CD8-positive, alpha-beta memory T cell (primary cell): ENCODE data around the gene LRRC71. TPM values are rescaled to one million over a fixed set of nuclear protein-coding genes. Genes with fewer than 3 reads are reported as not detected.
"Not testable (repeated sequence)": the region's sequence is repeated elsewhere in the genome, so short reads cannot be mapped to it uniquely, and the experiment has no call there.

Experiments
- CTCF ChIA-PET: fragments of 350-600 bp; sonication (Branson Sonifier 250); formaldehyde crosslinking; loops from one replicate; lab custom pipeline; 2021; ENCODE audit warnings: antibody characterized with exemption; lab: Charles Lee
- POLR2A ChIA-PET: fragments of 350-600 bp; sonication (Branson Sonifier 250); formaldehyde crosslinking; loops from one replicate; lab custom pipeline; 2021; ENCODE audit warnings: antibody characterized with exemption; lab: Charles Lee
- DNase-seq, 5 donors: peaks; one replicate each; pipeline versions ENCODE4 v3.0.0 to v3.0.0-alpha.2; 2020 to 2022; ENCODE audit warnings: mixed read lengths in 1 of 5
- H3K27ac ChIP-seq: one replicate; pipeline ENCODE4 v1.7.0; 2013; ENCODE audit warnings: low read depth, mild to moderate bottlenecking, low read length, moderate library complexity
- H3K27me3 ChIP-seq: 2 replicates; pipeline ENCODE4 v1.7.0; 2013; ENCODE audit warnings: low read length, mild to moderate bottlenecking; ENCODE audit not compliant: insufficient read depth, poor library complexity, severe bottlenecking
- H3K36me3 ChIP-seq: 2 replicates; pipeline ENCODE4 v1.7.0; 2013; ENCODE audit warnings: mild to moderate bottlenecking, low read length, moderate library complexity; ENCODE audit not compliant: insufficient read depth
- H3K4me1 ChIP-seq: 2 replicates; pipeline ENCODE4 v1.7.0; 2013; ENCODE audit warnings: mild to moderate bottlenecking, low read length, moderate library complexity; ENCODE audit not compliant: insufficient read depth
- H3K4me3 ChIP-seq: 2 replicates; pipeline ENCODE4 v1.7.0; 2013; ENCODE audit warnings: mild to moderate bottlenecking, low read length
- H3K9me3 ChIP-seq: 2 replicates; pipeline ENCODE4 v1.7.0; 2013; ENCODE audit warnings: mild to moderate bottlenecking, low read length
- H3K27ac Mint-ChIP-seq, 8 donors: one replicate each; pipeline ENCODE4 v1.8.0; 2020 to 2021; ENCODE audit warnings: mixed read lengths in 8 of 8, mild to moderate bottlenecking in 6 of 8, inconsistent platforms in 3 of 8, moderate library complexity in 3 of 8
- H3K27me3 Mint-ChIP-seq, 2 donors: one replicate each; pipeline ENCODE4 v1.8.0; 2020 to 2021; ENCODE audit warnings: mixed read lengths in 2 of 2, mild to moderate bottlenecking in 1 of 2, moderate library complexity in 1 of 2
- H3K36me3 Mint-ChIP-seq, 3 donors: one replicate each; pipeline ENCODE4 v1.8.0; 2020 to 2021; ENCODE audit warnings: mixed read lengths in 3 of 3, inconsistent platforms in 1 of 3, mild to moderate bottlenecking in 1 of 3
- H3K4me1 Mint-ChIP-seq, 3 donors: one replicate each; pipeline ENCODE4 v1.8.0; 2020 to 2021; ENCODE audit warnings: mixed read lengths in 3 of 3, inconsistent platforms in 1 of 3, mild to moderate bottlenecking in 1 of 3
- H3K4me3 Mint-ChIP-seq, 7 donors: one replicate each; pipeline ENCODE4 v1.8.0; 2020 to 2021; ENCODE audit warnings: mixed read lengths in 7 of 7, mild to moderate bottlenecking in 6 of 7, moderate library complexity in 4 of 7, inconsistent platforms in 2 of 7
- H3K9me3 Mint-ChIP-seq, 5 donors: one replicate each; pipeline ENCODE4 v1.8.0; 2020 to 2022; ENCODE audit warnings: mixed read lengths in 5 of 5, mild to moderate bottlenecking in 3 of 5, moderate library complexity in 2 of 5, inconsistent platforms in 1 of 5
- polyA plus RNA-seq: library from polyadenylated mRNA; unstranded; fragments of 300-500 nt; fragmentation: Illumina TruSeq; gene quantifications from one replicate; pipeline ENCODE4 v1.2.3, GENCODE V29; 2021
- total RNA-seq, 2 experiments: library from RNA; stranded (reverse); gene quantifications; one replicate each; pipeline ENCODE4 v1.2.3, GENCODE V29; 2021

LRRC71 gene
- total and polyA plus RNA-seq, 3 experiments from 2014 or later: not detected

DNA sequence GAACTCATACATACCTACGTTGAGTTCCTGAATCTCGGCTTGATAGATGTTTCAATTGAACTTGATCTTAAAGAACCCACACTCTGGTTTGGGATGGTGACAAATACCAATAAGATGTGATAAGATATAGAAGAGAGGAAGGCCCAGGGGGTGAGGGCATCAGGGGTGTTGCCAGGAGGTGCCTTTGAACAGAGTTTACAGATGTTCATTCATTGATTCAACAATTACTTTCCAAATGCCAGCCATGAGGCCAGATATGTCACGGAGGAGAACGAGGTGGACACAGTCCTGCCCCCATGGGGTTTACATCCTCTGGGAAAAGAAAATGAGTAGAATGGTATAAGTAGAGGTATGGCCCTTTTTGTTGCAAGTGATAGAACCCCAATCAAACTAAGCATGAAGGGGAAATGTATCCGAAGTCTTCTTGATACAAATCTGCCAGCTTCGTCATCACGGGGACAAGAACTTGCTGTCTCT, 659 bp downstream of the LRRC71 start:
- CTCF ChIA-PET: interaction anchor here (0.7 kb wide), 1 partner anchor 70 kb away, joined by 5 read pairs; no protein-coding TSS in a partner anchor
- Histone ChIP-seq H3K27ac (no peak overlapping the region), H3K4me3 (no peak overlapping the region), H3K36me3 (no peaks in the 10 kb centered on the region), H3K4me1 (peaks cover 7% of the 10 kb centered on the region), H3K27me3 (peaks cover 35% of the 10 kb centered on the region), H3K9me3 (no peaks in the 10 kb centered on the region)
- Mint-ChIP-seq H3K36me3 (no peaks in the 10 kb centered on the region), H3K4me3 (peak overlapping the region in 1 of 7 donors; percentile 2), H3K9me3 (peaks cover 0 to 2% (median 0%) of the 10 kb centered on the region in 5 donors), H3K27ac (peak overlapping the region in 1 of 8 donors; percentile 21), H3K27me3 (peaks cover 72 to 83% of the 10 kb centered on the region in 2 donors), H3K4me1 (peaks cover 8 to 23% (median 10%) of the 10 kb centered on the region in 3 donors)
- no peak for DNase-seq
- POLR2A ChIA-PET: no interaction called here

DNA sequence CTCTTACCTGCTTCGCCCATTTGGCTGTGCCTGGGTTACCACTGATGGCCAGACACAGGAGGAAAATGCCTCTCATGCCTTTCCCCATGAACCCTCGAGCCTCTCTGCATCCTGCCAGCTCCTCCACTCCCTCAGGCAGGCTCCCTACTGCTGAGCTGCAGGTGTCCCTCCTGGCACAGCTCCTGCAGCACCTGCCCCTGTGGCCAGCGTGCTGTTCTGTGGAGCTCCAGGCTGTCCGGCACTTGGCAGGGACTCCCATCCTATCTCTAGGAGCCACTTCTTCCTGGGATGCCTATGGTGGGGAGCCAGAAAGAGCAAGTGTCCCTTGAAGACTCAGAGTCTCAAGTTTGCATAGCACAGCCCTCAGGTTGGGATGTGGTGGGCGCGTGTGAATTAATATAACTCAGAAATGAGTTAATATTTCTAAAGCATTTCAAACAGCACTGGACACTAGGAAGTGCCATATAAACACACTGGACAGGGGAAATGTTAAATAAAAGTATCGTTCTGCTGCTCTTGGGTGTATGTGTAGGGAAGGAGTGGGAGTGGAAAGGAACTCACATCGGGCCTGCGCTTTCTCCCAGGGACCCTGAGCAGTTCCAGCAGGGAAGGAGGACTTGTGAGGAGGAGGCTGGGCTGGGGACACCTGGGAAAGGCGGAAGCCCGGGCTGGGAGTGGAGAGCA, 2.7 kb downstream of the LRRC71 start:
- Histone ChIP-seq H3K27ac (no peak overlapping the region), H3K4me1 (peaks cover 7% of the 10 kb centered on the region), H3K9me3 (no peaks in the 10 kb centered on the region), H3K27me3 (peaks cover 46% of the 10 kb centered on the region), H3K36me3 (no peaks in the 10 kb centered on the region), H3K4me3 (no peak overlapping the region)
- no peak for DNase-seq
- H3K9me3 Mint-ChIP-seq: peaks cover 0 to 2% (median 0%) of the 10 kb centered on the region in 5 donors
- CTCF ChIA-PET: no interaction called here
- peak overlapping the region in 4 of 7 donors; percentile 40 to 53 (median 45) for H3K4me3 Mint-ChIP-seq
- peaks cover 74 to 89% of the 10 kb centered on the region in 2 donors for H3K27me3 Mint-ChIP-seq
- H3K27ac Mint-ChIP-seq: peak overlapping the region in 2 of 8 donors; percentile 25 to 39
- POLR2A ChIA-PET: no interaction called here
- no peaks in the 10 kb centered on the region for H3K36me3 Mint-ChIP-seq
- H3K4me1 Mint-ChIP-seq: peaks cover 14 to 35% (median 14%) of the 10 kb centered on the region in 3 donors

DNA sequence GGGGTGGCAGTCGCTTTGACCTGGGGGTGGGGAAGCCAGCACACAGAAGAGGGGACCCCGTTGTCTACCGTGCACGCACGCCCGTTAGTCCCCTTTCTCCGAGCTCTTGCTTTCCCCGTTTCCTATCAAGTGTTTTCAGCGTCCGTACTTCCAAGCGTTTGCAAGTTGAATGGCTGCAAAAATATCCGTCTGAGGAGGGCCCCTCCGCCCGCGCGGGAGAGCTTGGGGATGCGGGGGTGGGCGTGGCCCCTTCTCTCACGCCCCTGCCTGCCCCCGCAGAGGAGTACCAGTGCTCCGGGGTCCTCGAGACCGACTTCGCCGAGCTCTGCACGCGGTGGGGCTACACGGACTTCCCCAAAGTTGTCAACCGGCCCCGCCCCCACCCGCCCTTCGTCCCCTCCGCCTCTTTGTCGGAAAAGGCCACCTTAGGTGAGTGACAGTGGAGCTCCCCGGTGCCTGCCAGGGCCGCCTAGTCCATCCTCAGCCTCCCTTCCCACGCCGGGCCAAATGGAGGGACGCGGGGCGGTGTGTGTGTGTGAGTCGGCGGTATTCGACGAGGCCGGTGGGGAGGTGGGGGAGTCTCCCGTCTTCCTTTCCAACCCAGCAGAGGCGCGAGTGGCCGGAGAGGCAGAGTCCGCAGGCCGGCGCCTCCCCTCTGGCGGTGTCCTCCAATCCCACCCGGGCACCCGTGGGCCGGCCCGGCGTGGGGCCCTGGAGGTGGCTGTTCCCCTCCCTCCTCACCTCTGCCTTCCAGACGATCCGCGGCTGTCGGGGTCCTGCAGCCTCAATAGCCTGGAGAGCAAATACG, 3.4 kb downstream of the LRRC71 start:
- H3K4me1 Mint-ChIP-seq: peaks cover 16 to 40% (median 17%) of the 10 kb centered on the region in 3 donors
- Histone ChIP-seq H3K36me3 (no peaks in the 10 kb centered on the region), H3K9me3 (no peaks in the 10 kb centered on the region), H3K27ac (no peak overlapping the region), H3K27me3 (peaks cover 48% of the 10 kb centered on the region), H3K4me3 (no peak overlapping the region), H3K4me1 (peaks cover 7% of the 10 kb centered on the region)
- no peaks in the 10 kb centered on the region for H3K36me3 Mint-ChIP-seq
- CTCF ChIA-PET: no interaction called here
- H3K27me3 Mint-ChIP-seq: peaks cover 76 to 89% of the 10 kb centered on the region in 2 donors
- H3K4me3 Mint-ChIP-seq: no peak overlapping the region
- POLR2A ChIA-PET: no interaction called here
- H3K27ac Mint-ChIP-seq: no peak overlapping the region
- H3K9me3 Mint-ChIP-seq: peaks cover 0 to 2% (median 0%) of the 10 kb centered on the region in 5 donors
- no peak for DNase-seq

DNA sequence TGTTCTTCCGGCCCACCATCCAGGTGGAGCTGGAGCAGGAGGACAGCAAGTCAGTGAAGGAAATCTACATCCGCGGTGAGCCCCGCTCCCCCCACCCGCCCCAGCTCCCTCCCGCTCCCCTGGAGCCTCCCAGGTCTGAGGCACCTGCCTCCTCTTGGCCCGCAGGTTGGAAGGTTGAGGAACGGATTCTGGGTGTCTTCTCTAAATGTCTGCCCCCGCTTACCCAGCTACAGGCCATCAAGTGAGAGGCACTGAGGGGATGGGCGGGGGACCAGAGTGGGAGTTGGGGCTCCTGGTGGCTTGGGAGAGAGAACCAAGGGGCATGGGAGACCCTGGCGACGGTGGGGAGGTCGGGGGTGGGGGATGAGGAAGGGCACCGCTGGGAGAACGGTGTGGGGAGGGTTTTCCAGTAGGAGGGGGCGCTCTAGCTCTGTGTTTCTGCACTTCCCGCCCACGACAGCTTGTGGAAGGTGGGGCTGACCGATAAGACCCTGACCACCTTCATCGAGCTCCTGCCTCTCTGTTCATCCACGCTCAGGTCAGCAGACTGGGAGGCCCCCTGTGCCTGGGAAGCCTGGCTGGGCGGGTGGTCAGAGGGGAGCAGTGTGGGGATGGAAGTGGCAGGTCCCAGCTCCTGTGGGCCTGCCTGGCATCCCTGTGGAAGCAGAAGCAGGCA, 4.2 kb downstream of the LRRC71 start:
- Mint-ChIP-seq H3K9me3 (peaks cover 0 to 2% (median 0%) of the 10 kb centered on the region in 5 donors), H3K36me3 (peaks cover 0 to 1% (median 0%) of the 10 kb centered on the region in 3 donors), H3K27me3 (peaks cover 78 to 92% of the 10 kb centered on the region in 2 donors), H3K27ac (no peak overlapping the region), H3K4me3 (no peak overlapping the region), H3K4me1 (peaks cover 16 to 40% (median 17%) of the 10 kb centered on the region in 3 donors)
- Histone ChIP-seq H3K4me1 (peaks cover 7% of the 10 kb centered on the region), H3K4me3 (no peak overlapping the region), H3K27ac (no peak overlapping the region), H3K9me3 (no peaks in the 10 kb centered on the region), H3K36me3 (no peaks in the 10 kb centered on the region), H3K27me3 (peaks cover 48% of the 10 kb centered on the region)
- CTCF ChIA-PET: no interaction called here
- no peak for DNase-seq
- POLR2A ChIA-PET: no interaction called here

DNA sequence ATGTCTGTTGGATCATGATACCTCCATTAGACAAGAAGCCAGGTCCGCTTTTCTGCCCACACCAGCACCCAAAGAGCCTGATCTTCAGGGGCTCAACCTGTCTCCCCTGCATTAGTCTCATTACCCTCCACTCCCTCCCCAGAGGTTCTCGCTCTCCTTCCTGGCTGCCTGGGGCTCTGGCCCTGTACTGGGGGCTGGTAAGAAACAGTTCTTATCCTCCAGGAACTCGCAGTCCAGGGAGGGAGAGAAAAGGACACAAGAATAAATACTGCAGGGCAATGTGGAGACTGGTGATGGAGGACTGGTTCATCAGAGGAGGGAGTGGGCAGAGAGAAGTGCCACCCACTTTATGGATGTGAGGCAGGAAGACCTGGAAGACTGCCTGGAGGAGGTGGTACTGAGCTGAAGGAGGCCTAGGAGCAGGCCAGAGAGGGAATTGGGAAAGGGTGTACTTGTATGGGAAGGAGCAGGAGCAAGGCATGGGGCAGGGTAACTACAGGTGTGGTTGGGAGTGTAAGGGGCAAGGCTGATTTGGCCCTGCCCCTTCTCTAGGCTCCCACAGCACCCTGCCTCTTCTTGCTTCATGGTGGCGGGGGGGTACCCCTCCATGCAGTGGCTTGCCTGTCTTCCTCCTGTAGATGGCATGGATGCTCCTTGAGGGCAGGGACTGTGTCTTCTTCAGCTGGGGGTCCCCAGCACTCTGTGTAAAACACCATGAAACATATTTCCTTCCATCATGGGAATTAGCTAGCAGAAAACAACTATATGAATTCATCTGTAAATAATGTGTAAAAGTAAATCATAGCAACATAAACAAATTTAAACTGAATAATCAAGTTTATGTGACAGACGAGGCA, 5.0 kb downstream of the LRRC71 start:
- DNase-seq: no peak
- Mint-ChIP-seq H3K27ac (no peak overlapping the region), H3K4me3 (peak overlapping the region in 1 of 7 donors; percentile 18), H3K27me3 (peaks cover 79 to 92% of the 10 kb centered on the region in 2 donors), H3K4me1 (peaks cover 16 to 40% (median 17%) of the 10 kb centered on the region in 3 donors), H3K9me3 (peaks cover 0 to 2% (median 0%) of the 10 kb centered on the region in 5 donors), H3K36me3 (peaks cover 0 to 1% (median 0%) of the 10 kb centered on the region in 3 donors)
- peaks cover 7% of the 10 kb centered on the region for H3K4me1 ChIP-seq
- H3K27ac ChIP-seq: no peak overlapping the region
- H3K4me3 ChIP-seq: no peak overlapping the region
- peaks cover 48% of the 10 kb centered on the region for H3K27me3 ChIP-seq
- ChIA-PET CTCF (interaction anchor here (0.7 kb wide), 1 partner anchor 34 kb away, joined by 3 read pairs; no protein-coding TSS in a partner anchor), POLR2A (no interaction called here)
- H3K9me3 ChIP-seq: no peaks in the 10 kb centered on the region
- H3K36me3 ChIP-seq: no peaks in the 10 kb centered on the region

DNA sequence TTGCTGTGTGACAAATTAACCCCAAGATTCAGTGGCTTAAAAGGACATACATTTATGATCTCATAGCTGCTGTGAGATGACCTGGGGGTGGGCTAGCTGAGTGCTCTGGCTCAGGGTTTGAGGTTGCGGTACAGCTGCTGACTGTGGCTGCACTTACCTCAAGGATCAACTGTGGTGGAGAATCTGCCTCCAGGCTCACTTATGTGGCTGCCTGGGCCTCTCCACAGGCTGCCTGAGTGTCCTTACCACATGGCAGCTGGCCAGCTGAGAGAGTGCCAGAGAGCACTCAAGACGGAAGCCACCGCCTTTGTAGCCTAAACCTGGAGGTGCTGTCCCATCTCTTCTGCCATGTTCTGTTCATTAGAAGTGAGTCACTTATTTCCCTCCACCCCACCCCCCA, 5.7 kb downstream of the LRRC71 start:
- Histone ChIP-seq H3K27ac (no peak overlapping the region), H3K27me3 (peaks cover 44% of the 10 kb centered on the region), H3K4me3 (no peak overlapping the region), H3K4me1 (peaks cover 7% of the 10 kb centered on the region), H3K9me3 (no peaks in the 10 kb centered on the region), H3K36me3 (no peaks in the 10 kb centered on the region)
- Mint-ChIP-seq H3K9me3 (peaks cover 0 to 2% (median 0%) of the 10 kb centered on the region in 5 donors), H3K27ac (no peak overlapping the region), H3K27me3 (peaks cover 78 to 92% of the 10 kb centered on the region in 2 donors), H3K36me3 (peaks cover 0 to 1% (median 0%) of the 10 kb centered on the region in 3 donors), H3K4me3 (no peak overlapping the region), H3K4me1 (peaks cover 12 to 38% (median 13%) of the 10 kb centered on the region in 3 donors)
- ChIA-PET CTCF (interaction anchor here (0.7 to 2.3 kb wide), 3 partner anchors 15 to 66 kb away, joined by 3 to 8 read pairs (median 7); partner anchors contain the start of gene NTRK1), POLR2A (no interaction called here)
- DNase-seq: no peak

DNA sequence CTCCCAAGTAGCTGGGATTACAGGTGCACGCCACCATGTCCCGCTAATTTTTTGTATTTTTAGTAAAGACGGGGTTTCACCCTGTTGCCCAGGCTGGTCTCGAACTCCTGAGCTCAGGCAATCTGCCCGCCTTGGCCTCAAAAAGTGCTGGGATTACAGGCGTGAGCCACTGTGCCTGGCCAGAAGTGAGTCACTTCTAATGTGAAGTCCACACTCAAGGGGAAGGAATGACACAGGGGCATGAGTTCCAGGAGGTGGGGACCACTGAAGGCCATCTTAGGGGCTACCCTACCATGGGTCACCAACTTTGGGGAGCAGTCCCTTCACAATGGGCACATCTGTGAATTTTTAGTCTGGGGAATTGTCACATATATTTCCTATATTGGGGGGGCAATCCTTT, 6.3 kb downstream of the LRRC71 start:
- H3K27ac ChIP-seq, POLR2A ChIA-PET, H3K36me3 ChIP-seq, H3K9me3 ChIP-seq, DNase-seq, H3K4me1 ChIP-seq, H3K4me3 ChIP-seq, H3K27ac Mint-ChIP-seq, H3K36me3 Mint-ChIP-seq, H3K9me3 Mint-ChIP-seq: not testable (repeated sequence)
- H3K27me3 ChIP-seq: peaks cover 38% of the 10 kb centered on the region
- H3K4me3 Mint-ChIP-seq: peak overlapping the region in 1 of 7 donors; percentile 23
- H3K27me3 Mint-ChIP-seq: peaks cover 78 to 91% of the 10 kb centered on the region in 2 donors
- H3K4me1 Mint-ChIP-seq: peaks cover 12 to 38% (median 13%) of the 10 kb centered on the region in 3 donors
- CTCF ChIA-PET: interaction anchor here (1.3 to 2.3 kb wide), 4 partner anchors 9 to 126 kb away, joined by 4 to 8 read pairs (median 6); partner anchors contain the start of gene NTRK1
